ENCODE results near the gene GLTPD2. TPM values are rescaled to one million over a fixed set of nuclear protein-coding genes. Genes with fewer than 3 reads are reported as not detected.

GLTPD2 gene
- total and polyA plus RNA-seq, 10 of the 15 experiments (the other 5 are each of a cell fraction or from before 2014, with no cell fraction given) = 0.16 to 0.34 TPM; not detected in 8

DNA sequence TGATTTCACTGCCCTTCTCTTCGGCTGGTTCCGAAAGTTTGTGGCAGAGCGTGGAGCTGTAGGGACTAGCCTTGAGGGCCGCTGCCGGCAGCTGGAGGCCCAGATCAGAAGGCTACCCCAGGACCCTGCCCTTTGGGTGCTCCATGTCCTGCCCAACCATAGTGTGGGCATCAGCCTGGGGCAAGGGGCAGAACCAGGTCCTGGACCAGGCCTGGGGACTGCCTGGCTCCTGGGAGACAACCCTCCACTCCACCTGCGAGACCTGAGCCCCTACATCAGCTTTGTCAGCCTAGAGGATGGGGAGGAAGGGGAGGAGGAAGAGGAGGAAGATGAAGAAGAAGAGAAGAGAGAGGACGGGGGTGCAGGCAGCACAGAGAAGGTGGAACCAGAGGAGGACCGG lies 48.2 kb upstream of the GLTPD2 start (continued):
- TF ChIP-seq, protein P1, sequence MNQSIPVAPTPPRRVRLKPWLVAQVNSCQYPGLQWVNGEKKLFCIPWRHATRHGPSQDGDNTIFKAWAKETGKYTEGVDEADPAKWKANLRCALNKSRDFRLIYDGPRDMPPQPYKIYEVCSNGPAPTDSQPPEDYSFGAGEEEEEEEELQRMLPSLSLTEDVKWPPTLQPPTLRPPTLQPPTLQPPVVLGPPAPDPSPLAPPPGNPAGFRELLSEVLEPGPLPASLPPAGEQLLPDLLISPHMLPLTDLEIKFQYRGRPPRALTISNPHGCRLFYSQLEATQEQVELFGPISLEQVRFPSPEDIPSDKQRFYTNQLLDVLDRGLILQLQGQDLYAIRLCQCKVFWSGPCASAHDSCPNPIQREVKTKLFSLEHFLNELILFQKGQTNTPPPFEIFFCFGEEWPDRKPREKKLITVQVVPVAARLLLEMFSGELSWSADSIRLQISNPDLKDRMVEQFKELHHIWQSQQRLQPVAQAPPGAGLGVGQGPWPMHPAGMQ (IDR thresholded peaks at IDR 0.05; ENCODE audit: borderline replicate concordance) = no peak
- TF ChIP-seq RFX5 (IDR thresholded peaks at IDR 0.05; ENCODE audit: low read depth, low read length) (no peak), RAD51 (IDR thresholded peaks at IDR 0.05) (no peak)

DNA sequence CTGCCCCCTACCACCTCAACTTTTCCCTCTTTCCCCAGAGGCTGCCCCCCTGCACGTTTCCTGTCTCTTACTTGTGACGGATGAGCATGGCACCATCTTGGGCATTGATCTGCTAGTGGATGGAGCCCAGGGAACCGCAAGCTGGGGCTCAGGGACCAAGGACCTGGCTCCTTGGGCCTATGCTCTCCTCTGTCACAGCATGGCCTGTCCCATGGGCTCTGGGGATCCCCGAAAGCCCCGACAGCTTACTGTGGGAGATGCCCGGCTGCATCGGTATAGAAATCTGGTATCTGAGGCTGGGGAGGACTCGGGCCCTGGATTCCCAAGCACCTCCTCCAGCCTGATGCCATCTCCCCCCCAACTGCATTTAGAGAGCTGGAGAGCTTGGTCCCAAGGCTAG lies 47.2 kb upstream of the GLTPD2 start:
- SMC1A ChIA-PET (ENCODE audit: uncharacterized antibody, unreplicated experiment) = no interaction called here
- 25% methylated on average over 8 of the region's 8 CpGs for WGBS (ENCODE audit: insufficient coverage, insufficient replicate concordance, low lambda C conversion rate, missing lambda C conversion rate)
- TF ChIP-seq RAD51 (IDR thresholded peaks at IDR 0.05) (no peak), HDAC6 (IDR thresholded peaks at IDR 0.05; ENCODE audit: unreplicated experiment) (no peak), CBFB (IDR thresholded peaks at IDR 0.05; ENCODE audit: low read depth) (no peak), NFIC (IDR thresholded peaks at IDR 0.05; ENCODE audit: low read depth, low read length) (no peak), MXI1 (IDR thresholded peaks at IDR 0.05; ENCODE audit: low read depth, low read length) (no peak), ESRRA (IDR thresholded peaks at IDR 0.05; ENCODE audit: low read length) (no peak), ETV6 (conservative IDR thresholded peaks at IDR 0.05 in 1 of 2, IDR thresholded peaks at IDR 0.05 in 1 of 2; ENCODE audit: borderline replicate concordance in 1 of 2, low read depth in 1 of 2) (no peak)
- TF ChIP-seq, protein P2, sequence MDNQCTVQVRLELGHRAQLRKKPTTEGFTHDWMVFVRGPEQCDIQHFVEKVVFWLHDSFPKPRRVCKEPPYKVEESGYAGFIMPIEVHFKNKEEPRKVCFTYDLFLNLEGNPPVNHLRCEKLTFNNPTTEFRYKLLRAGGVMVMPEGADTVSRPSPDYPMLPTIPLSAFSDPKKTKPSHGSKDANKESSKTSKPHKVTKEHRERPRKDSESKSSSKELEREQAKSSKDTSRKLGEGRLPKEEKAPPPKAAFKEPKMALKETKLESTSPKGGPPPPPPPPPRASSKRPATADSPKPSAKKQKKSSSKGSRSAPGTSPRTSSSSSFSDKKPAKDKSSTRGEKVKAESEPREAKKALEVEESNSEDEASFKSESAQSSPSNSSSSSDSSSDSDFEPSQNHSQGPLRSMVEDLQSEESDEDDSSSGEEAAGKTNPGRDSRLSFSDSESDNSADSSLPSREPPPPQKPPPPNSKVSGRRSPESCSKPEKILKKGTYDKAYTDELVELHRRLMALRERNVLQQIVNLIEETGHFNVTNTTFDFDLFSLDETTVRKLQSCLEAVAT (IDR thresholded peaks at IDR 0.05) = no peak
- TF ChIP-seq, protein P3, sequence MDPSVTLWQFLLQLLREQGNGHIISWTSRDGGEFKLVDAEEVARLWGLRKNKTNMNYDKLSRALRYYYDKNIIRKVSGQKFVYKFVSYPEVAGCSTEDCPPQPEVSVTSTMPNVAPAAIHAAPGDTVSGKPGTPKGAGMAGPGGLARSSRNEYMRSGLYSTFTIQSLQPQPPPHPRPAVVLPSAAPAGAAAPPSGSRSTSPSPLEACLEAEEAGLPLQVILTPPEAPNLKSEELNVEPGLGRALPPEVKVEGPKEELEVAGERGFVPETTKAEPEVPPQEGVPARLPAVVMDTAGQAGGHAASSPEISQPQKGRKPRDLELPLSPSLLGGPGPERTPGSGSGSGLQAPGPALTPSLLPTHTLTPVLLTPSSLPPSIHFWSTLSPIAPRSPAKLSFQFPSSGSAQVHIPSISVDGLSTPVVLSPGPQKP (IDR thresholded peaks at IDR 0.05; ENCODE audit: low read depth, low read length) = no peak
- TF ChIP-seq, protein P4, sequence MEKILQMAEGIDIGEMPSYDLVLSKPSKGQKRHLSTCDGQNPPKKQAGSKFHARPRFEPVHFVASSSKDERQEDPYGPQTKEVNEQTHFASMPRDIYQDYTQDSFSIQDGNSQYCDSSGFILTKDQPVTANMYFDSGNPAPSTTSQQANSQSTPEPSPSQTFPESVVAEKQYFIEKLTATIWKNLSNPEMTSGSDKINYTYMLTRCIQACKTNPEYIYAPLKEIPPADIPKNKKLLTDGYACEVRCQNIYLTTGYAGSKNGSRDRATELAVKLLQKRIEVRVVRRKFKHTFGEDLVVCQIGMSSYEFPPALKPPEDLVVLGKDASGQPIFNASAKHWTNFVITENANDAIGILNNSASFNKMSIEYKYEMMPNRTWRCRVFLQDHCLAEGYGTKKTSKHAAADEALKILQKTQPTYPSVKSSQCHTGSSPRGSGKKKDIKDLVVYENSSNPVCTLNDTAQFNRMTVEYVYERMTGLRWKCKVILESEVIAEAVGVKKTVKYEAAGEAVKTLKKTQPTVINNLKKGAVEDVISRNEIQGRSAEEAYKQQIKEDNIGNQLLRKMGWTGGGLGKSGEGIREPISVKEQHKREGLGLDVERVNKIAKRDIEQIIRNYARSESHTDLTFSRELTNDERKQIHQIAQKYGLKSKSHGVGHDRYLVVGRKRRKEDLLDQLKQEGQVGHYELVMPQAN (conservative IDR thresholded peaks at IDR 0.05) = no peak
- TF ChIP-seq, protein P5, sequence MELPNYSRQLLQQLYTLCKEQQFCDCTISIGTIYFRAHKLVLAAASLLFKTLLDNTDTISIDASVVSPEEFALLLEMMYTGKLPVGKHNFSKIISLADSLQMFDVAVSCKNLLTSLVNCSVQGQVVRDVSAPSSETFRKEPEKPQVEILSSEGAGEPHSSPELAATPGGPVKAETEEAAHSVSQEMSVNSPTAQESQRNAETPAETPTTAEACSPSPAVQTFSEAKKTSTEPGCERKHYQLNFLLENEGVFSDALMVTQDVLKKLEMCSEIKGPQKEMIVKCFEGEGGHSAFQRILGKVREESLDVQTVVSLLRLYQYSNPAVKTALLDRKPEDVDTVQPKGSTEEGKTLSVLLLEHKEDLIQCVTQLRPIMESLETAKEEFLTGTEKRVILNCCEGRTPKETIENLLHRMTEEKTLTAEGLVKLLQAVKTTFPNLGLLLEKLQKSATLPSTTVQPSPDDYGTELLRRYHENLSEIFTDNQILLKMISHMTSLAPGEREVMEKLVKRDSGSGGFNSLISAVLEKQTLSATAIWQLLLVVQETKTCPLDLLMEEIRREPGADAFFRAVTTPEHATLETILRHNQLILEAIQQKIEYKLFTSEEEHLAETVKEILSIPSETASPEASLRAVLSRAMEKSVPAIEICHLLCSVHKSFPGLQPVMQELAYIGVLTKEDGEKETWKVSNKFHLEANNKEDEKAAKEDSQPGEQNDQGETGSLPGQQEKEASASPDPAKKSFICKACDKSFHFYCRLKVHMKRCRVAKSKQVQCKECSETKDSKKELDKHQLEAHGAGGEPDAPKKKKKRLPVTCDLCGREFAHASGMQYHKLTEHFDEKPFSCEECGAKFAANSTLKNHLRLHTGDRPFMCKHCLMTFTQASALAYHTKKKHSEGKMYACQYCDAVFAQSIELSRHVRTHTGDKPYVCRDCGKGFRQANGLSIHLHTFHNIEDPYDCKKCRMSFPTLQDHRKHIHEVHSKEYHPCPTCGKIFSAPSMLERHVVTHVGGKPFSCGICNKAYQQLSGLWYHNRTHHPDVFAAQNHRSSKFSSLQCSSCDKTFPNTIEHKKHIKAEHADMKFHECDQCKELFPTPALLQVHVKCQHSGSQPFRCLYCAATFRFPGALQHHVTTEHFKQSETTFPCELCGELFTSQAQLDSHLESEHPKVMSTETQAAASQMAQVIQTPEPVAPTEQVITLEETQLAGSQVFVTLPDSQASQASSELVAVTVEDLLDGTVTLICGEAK (IDR thresholded peaks at IDR 0.05; ENCODE audit: borderline replicate concordance) = no peak

More for the DNA sequence above, 47.2 kb upstream of the GLTPD2 start:
- intact Hi-C loops (cut with micrococcal nuclease; ENCODE audit: unreplicated experiment) (no loop called here), in situ Hi-C loops (cut with MboI) (no loop called here)
- no peak overlapping the region for H3K27ac ChIP-seq (ENCODE audit: control insufficient read depth, insufficient read depth)
- no peaks in the 10 kb centered on the region for H4K20me1 ChIP-seq (ENCODE audit: control insufficient read depth, insufficient read depth)
- peaks cover 9 to 15% of the 10 kb centered on the region in 2 experiments for H3K27me3 ChIP-seq (replicated peaks in 1 of 2; ENCODE audit: control insufficient read depth in 2 of 2, insufficient read depth in 2 of 2, low read length in 1 of 2)
- ChIA-PET POLR2A (no interaction called here), RAD21 (ENCODE audit: unreplicated experiment) (no interaction called here), CTCF (no interaction called here)
- no peak overlapping the region for H3K4me2 ChIP-seq (ENCODE audit: control insufficient read depth, insufficient read depth)
- FAIRE-seq = no peak
- H3K36me3 ChIP-seq (ENCODE audit: control insufficient read depth in 2 of 2, insufficient read depth in 2 of 2, low read length in 1 of 2) = no peaks in the 10 kb centered on the region
- peaks cover 3% of the 10 kb centered on the region; the same call in 1 of the 2 replicates for H3K4me1 ChIP-seq (ENCODE audit: control insufficient read depth, insufficient read depth, low read length)
- BruUV-seq (replicated peaks) = no TSS peak
- no peaks in the 10 kb centered on the region for H3K79me2 ChIP-seq (ENCODE audit: control insufficient read depth, insufficient read depth, low read length)
- no peaks in the 10 kb centered on the region for H3K9me3 ChIP-seq (replicated peaks; ENCODE audit: control insufficient read depth, insufficient read depth, low read length)
- H2AFZ ChIP-seq (ENCODE audit: control insufficient read depth, low read depth, low read length) = no peak overlapping the region
- H3K9ac ChIP-seq (ENCODE audit: control insufficient read depth, insufficient read depth, low read length) = no peak overlapping the region
- ATAC-seq = no peak
- H3K4me3 ChIP-seq = no peak overlapping the region
- no peak for DNase-seq (ENCODE audit: low read depth, low spot score)
